Ishikawa (cell line): Measurements from ENCODE around the gene KCNJ1.

Experiments used
- CEBPB ChIP-seq: IDR thresholded peaks from 2 replicates; pipeline ENCODE4 v1.6.1; 2012
- CREB1 ChIP-seq: IDR thresholded peaks from 2 replicates; pipeline ENCODE4 v1.6.1; 2012; ENCODE audit warnings: low read depth
- EGR1 ChIP-seq: IDR thresholded peaks from 2 replicates; pipeline ENCODE4 v1.6.1; 2012
- EP300 ChIP-seq: IDR thresholded peaks from 2 replicates; pipeline ENCODE4 v1.6.1; 2012; ENCODE audit warnings: borderline replicate concordance
- FOXM1 ChIP-seq: IDR thresholded peaks from 2 replicates; pipeline ENCODE4 v1.6.1; 2012; ENCODE audit warnings: low read depth, borderline replicate concordance
- MAX ChIP-seq: IDR thresholded peaks from 2 replicates; pipeline ENCODE4 v1.6.1; 2012
- NFIC ChIP-seq: IDR thresholded peaks from 2 replicates; pipeline ENCODE4 v1.6.1; 2012
- RAD21 ChIP-seq: IDR thresholded peaks from 2 replicates; pipeline ENCODE4 v1.6.1; 2012; ENCODE audit warnings: low read depth
- REST ChIP-seq: IDR thresholded peaks from 2 replicates; pipeline ENCODE4 v1.6.1; 2012; ENCODE audit warnings: low read depth, mild to moderate bottlenecking
- TAF1 ChIP-seq: IDR thresholded peaks from 2 replicates; pipeline ENCODE4 v1.6.1; 2012; ENCODE audit warnings: low read depth, mild to moderate bottlenecking
- TCF12 ChIP-seq: IDR thresholded peaks from 2 replicates; pipeline ENCODE4 v1.6.1; 2012; ENCODE audit warnings: low read depth
- TEAD4 ChIP-seq: IDR thresholded peaks from 2 replicates; pipeline ENCODE4 v1.6.1; 2012
- USF1 ChIP-seq: IDR thresholded peaks from 2 replicates; pipeline ENCODE4 v1.6.1; 2012
- YY1 ChIP-seq: IDR thresholded peaks from 2 replicates; pipeline ENCODE4 v1.6.1; 2012; ENCODE audit warnings: low read depth
- ZBTB7A ChIP-seq: IDR thresholded peaks from 2 replicates; pipeline ENCODE4 v1.6.1; 2012; ENCODE audit warnings: low read depth

The KCNJ1 gene

GRCh38 chr11:128867277-128867676 lies at the start of gene KCNJ1:
Gene KCNJ1 (minus strand): TSS chr11:128867296. CDS start chr11:128840243, 27,053 bp downstream.
- no peak for TF ChIP-seq MAX

- no peak for TF ChIP-seq CREB1
- TF ChIP-seq RAD21 = no peak
- no peak for TF ChIP-seq TCF12
- TF ChIP-seq TEAD4 = no peak
- TF ChIP-seq YY1 = no peak
- no peak for TF ChIP-seq NFIC
- no peak for TF ChIP-seq ZBTB7A
- TF ChIP-seq REST = no peak
- TF ChIP-seq USF1 = no peak
- TF ChIP-seq CEBPB = no peak
- no peak for TF ChIP-seq EP300
- no peak for TF ChIP-seq EGR1
- no peak for TF ChIP-seq TAF1
- TF ChIP-seq FOXM1 = no peak
Observed at GRCh38 chr11:128916681-128917080, 49.6 kb upstream of the KCNJ1 start.

- TF ChIP-seq CEBPB (no peak), TEAD4 (no peak), NFIC (no peak), EP300 (no peak), TAF1 (no peak), EGR1 (no peak), FOXM1 (no peak), CREB1 (no peak), TCF12 (no peak), USF1 (no peak), MAX (no peak), REST (no peak), YY1 (no peak), ZBTB7A (no peak), RAD21 (no peak)
Observed at GRCh38 chr11:128916037-128916572, 49.0 kb upstream of the KCNJ1 start.

- TF ChIP-seq EGR1 (no peak), CEBPB (no peak), USF1 (no peak), MAX (no peak), FOXM1 (no peak), TAF1 (no peak), TEAD4 (no peak), REST (no peak), YY1 (no peak), CREB1 (no peak), ZBTB7A (no peak), EP300 (no peak), RAD21 (no peak), TCF12 (no peak), NFIC (no peak)
Observed at GRCh38 chr11:128915149-128915521, 48.0 kb upstream of the KCNJ1 start.
